HPDE6-E6E7 (cell line): ENCODE data around the gene NME5.

Source experiments
- DNase-seq: peaks from one replicate; pipeline ENCODE4 v3.0.0; 2011; ENCODE audit warnings: missing footprints; ENCODE audit errors: extremely low spot score

NME5 gene

GRCh38 chr5:138132543-138132942, 6.7 kb downstream of the NME5 start:
- no peak for DNase-seq

DNA sequence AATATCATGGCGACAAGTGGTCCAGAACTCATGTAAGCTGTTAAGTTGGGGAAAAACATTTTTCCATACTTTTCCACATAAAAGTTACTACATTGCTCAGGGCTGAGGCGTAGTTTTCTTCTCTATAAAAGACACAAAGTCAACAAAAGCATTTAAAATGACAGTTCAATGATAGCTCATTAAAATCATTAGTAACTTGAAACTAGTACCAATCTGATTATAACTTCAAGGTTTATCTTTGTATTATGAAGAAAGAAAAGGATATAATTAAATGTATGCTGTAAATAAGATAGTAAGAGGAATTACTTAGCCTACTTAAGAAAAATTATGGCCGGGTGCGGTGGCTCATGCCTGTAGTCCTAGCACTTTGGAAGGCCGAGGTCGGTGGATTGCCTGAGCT, 9.9 kb downstream of the NME5 start:
- DNase-seq, result no peak

- no peak for DNase-seq
These were observed 10.9 kb downstream of the NME5 start for GRCh38 chr5:138128334-138128733.

DNA sequence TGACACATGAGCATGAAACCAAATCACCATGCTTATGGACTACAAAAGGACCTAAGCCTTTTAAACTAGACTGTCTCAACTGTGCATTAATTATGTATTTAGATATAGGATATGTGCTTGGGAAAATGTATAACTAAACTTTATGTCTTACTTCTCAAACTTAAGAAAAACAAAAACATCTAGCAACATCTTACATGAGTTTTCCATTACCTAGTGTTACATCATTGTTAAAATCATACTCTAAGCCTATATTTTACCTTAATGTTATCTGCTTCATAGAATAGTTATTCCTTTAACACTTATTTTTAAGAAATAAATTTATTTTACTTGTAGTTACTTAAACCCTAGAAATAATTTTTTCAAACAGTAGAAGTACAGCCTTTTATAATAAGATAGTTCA, 24.0 kb downstream of the NME5 start:
- no peak for DNase-seq

GRCh38 chr5:138111937-138112336, 27.3 kb downstream of the NME5 start:
- DNase-seq, result no peak

DNA sequence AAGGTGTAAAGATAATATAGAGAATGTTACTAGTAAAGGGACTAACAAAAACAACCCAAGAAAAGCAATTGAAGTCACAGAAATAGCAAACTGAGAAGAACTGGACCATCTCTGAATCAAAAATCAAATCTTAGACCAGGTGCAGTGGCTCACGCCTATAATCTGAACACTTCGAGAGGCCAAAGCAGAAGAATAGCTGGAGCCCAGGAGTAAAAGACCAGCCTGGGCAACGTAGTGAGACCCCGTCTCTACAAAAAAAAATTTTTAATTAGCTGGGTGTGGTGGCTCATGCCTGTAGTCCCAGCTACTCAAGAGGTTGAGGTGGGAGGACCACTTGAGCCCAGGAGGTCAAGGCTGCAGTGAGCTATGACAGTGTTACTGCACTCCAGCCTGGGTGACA, 28.0 kb downstream of the NME5 start:
- DNase-seq, result no peak

- DNase-seq, result no peak
These were observed 28.8 kb downstream of the NME5 start for GRCh38 chr5:138110266-138110963.

GRCh38 chr5:138109463-138110265, 29.6 kb downstream of the NME5 start:
- no peak for DNase-seq

GRCh38 chr5:138107213-138107612, 32.0 kb downstream of the NME5 start:
- DNase-seq, result no peak

DNA sequence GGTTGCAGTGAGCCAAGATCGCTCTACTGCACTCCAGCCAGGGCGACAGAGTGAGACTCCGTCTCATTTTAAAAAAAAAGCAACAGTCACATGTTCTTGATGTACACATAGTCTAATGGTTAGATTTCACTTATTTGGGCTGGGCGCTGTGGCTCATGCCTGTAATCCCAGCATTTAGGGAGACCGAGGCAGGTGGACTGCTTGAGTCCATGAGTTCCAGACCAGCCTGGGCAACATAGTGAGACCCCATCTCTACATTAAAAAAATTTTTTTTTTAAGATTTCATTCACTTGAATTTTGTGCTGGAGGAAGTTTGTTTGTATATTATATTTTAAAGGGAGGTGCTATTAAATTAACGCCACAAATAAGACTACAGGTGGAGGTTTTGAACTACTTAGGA, 33.5 kb downstream of the NME5 start:
- DNase-seq, result no peak

- DNase-seq, result no peak
These were observed 36.0 kb downstream of the NME5 start for GRCh38 chr5:138103319-138103637.

DNA sequence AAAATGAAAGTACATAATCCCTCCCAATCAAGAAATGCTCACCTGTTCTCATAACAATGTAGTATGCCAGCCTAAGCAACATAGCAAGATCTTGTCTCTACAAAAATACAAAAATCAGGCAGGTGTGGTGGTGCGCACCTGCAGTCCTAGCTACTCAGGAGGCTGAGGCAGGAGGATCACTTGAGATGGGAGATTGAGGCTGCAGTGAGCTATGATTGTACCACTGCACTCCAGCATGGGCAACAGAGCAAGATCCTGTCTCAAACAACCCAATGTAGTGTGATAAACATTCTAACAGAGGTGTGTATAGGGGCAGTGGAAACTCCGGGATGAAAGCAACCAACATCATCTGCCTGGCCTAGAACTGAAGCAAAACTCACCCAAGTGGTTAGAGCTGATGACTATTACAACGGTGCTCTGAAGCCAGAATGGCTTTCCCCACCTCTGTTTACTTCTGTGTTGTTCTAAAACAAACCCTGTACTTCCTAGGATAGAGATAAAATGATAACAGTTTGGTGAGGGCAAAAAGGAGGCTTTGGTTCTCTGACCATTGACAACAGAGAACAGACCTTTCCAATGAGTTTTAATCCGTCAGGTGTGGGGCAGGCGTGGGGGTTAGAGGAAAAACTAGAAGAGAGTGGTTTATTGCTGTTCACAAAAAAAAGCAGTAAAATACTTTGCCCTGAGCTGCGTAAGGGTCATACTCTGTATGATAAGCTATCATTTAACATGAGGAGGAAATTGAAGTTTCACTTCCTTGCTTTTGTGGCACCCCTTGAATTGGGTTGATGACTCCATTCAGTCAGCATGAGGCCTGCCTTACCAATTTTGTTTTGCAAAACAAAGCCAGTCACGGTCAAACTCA, 36.5 kb downstream of the NME5 start:
- no peak for DNase-seq

- DNase-seq, result no peak
These were observed 42.0 kb downstream of the NME5 start for GRCh38 chr5:138096997-138097828.

GRCh38 chr5:138096363-138096762, 42.9 kb downstream of the NME5 start:
- no peak for DNase-seq

GRCh38 chr5:138095100-138095907, 43.9 kb downstream of the NME5 start:
- no peak for DNase-seq

- DNase-seq, result no peak
These were observed 46.2 kb downstream of the NME5 start for GRCh38 chr5:138093036-138093435.

- DNase-seq, result no peak
These were observed 46.9 kb downstream of the NME5 start for GRCh38 chr5:138092301-138092700.

DNA sequence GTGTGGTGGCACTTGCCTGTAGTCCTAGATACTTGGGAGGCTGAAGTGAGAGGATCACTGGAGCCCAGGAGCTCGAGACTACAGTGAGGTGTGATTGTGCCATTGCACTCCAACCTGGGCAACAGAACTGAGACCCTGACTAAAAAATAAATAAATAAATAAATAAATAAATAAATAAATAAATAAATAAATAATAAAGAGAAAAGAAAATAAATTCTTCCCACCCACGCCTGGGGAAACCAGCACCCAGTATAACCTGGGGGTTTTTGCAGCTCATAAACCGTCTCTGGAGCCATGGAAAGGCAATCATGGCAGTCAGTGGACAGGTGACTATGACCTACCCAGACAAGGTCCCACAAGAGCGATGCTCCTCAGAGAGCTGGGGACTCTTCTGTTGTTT, 47.5 kb downstream of the NME5 start:
- no peak for DNase-seq

GRCh38 chr5:138083702-138084101, 55.5 kb downstream of the NME5 start, which contains the start of gene WNT8A:
WNT8A (plus strand) TSS chr5:138084033; CDS start chr5:138084128, 95 bp downstream.
- DNase-seq, result no peak

DNA sequence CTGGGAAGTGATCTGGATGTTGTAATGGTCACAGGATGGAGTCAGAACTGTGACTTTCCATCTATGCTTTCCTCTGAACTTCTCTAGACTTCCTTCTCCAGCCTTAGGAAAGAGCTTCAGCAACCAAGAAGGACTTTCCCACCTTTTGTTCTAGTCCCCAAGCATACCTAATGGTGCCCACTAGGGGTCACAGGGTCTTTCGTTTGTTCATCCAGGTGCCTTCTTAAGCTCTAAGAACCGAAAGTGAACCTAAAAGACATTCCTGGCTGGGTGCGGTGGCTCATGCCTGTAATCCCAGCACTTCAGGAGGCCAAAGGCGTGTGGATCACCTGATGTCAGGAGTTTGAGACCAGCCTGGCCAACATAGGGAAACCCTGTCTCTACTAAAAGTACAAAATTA, 57.2 kb downstream of the NME5 start:
- no peak for DNase-seq
